Right lobe of liver (tissue), 6 donors: ENCODE measurements around the gene WFIKKN1. TPM values are rescaled to one million over a fixed set of nuclear protein-coding genes. Genes with fewer than 3 reads are reported as not detected.
A peak's percentile ranks its signal among the peaks of the same experiment; 100 is the strongest.

Source experiments
- ATAC-seq, 4 donors: fragments of 200-7000 bp; cut with Tn5 transposase; one replicate each; pipeline ENCODE4 v1.9.1; 2020; ENCODE audit warnings: mild to moderate bottlenecking in 4 of 4, moderate library complexity in 4 of 4
- DNase-seq, 3 donors: peaks; one replicate each; pipeline ENCODE4 v3.0.0-alpha.2; 2020
- H3K27ac ChIP-seq, 3 donors: fragments of 200-600 bp; one replicate each; pipeline ENCODE4 v1.8.0; 2022
- H3K27me3 ChIP-seq, 2 donors: fragments of 200-600 bp; one replicate each; pipeline ENCODE4 v1.8.0; 2022
- H3K36me3 ChIP-seq, 4 donors: fragments of 200-600 bp; sonication (generic) in 1 of 4; one replicate each; pipeline versions ENCODE4 v1.5.1 to v1.8.0; 2017 to 2022; ENCODE audit warnings: control low read depth in 1 of 4
- H3K4me1 ChIP-seq, 4 donors: fragments of 200-600 bp; sonication (generic) in 1 of 4; one replicate each; pipeline versions ENCODE4 v1.5.1 to v1.8.0; 2017 to 2022; ENCODE audit warnings: control low read depth in 1 of 4
- H3K4me3 ChIP-seq, 3 donors: fragments of 200-600 bp; one replicate each; pipeline ENCODE4 v1.8.0; 2022
- H3K9me3 ChIP-seq, 4 donors: fragments of 200-600 bp; sonication (generic) in 1 of 4; one replicate each; pipeline versions ENCODE4 v1.5.1 to v1.8.0; 2017 to 2022; ENCODE audit warnings: control low read depth in 1 of 4
- POLR2A ChIP-seq: fragments of 450-650 bp; IDR thresholded peaks from one replicate; pipeline ENCODE4 v1.6.1; 2017; ENCODE audit warnings: antibody characterized with exemption, mild to moderate bottlenecking
- WGBS: methylation state at CpG from one replicate; pipeline ENCODE4 v1.1.6; 2018; ENCODE audit warnings: low coverage, low lambda C conversion rate; ENCODE audit not compliant: insufficient coverage; ENCODE audit errors: missing lambda C conversion rate; 5-methylcytosine and 5-hydroxymethylcytosine counted together
- intact Hi-C, 2 donors: fragments of 100-400 bp; cut with DNase I; formaldehyde crosslinking; loops; one replicate each; pipeline versions ENCODE4 v1.11.2 to v1.14.1; 2022
- total RNA-seq, 6 experiments: library from RNA; depleted of rRNA in 2 of 6; stranded (reverse); fragments of >200 nt in 2 of 6; fragmentation: NEBNext Ultra II Directional in 3 of 6; extraction: Animal tissue kit (Norgen Biotek cat#: 25700) in 3 of 6; gene quantifications; one replicate each; pipeline versions ENCODE4 v1.1.0 to v1.2.4, GENCODE V29; 2016 to 2023
- TF ChIP-seq, protein P1 (sequence below), 4 donors: fragments of 200-600 bp in 3 of 4; fragments of 450-650 bp in 1 of 4; IDR thresholded peaks; one replicate each; pipeline versions ENCODE4 v1.5.1 to v1.8.0; 2016 to 2022; ENCODE audit warnings: antibody characterized with exemption in 4 of 4, mild to moderate bottlenecking in 2 of 4
- donor health status: DM: no; HTN: yes; CAD: no.
- donor health status: DM: no; HTN: no; CAD: no.
- donor health status: DM: no; HTN: no; CAD: no.
- donor health status: DM: no; HTN: yes; CAD: no.
- donor health status: DM: no; HTN: yes; CAD: no.

Gene WFIKKN1
- total RNA-seq, 6 experiments from 2014 or later, result 0.43 to 0.70 (median 0.56) TPM

DNA sequence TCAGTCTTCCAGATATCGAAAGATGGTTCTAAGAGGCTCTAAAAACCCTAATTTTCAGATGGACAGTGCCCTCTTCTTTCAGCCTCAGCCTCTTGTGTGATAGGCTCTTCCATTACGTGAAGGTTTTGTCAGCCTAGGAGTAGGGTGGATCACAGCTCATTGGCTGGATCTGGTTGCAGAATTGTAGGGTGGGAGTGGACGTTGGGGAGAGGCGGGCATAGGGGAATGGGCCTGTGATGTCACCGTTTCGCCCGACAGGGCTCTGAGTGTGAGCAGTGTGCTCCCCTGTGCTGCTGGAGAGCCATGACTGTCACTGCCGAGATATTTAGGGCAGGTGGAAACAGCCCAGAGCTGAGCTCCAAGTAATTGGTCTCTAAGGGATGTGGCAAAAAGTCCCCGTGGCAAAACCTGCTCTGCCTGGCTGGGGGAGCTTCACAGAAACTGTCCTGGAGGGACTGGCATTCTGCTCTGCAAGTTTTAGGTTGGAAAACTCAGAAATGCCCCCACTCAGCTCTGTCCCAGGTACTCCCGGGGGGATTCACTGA is 6.2 kb upstream of the WFIKKN1 start:
- DNase-seq, result no peak
- Histone ChIP-seq H3K27ac (no peak overlapping the region), H3K4me3 (no peak overlapping the region), H3K9me3 (no peaks in the 10 kb centered on the region), H3K27me3 (no peaks in the 10 kb centered on the region), H3K4me1 (peaks cover 0 to 23% (median 16%) of the 10 kb centered on the region in 4 donors), H3K36me3 (peaks cover 0 to 9% (median 0%) of the 10 kb centered on the region in 4 donors)
- intact Hi-C loops, result no loop called here
- no peak for ATAC-seq
- TF ChIP-seq, protein P1, sequence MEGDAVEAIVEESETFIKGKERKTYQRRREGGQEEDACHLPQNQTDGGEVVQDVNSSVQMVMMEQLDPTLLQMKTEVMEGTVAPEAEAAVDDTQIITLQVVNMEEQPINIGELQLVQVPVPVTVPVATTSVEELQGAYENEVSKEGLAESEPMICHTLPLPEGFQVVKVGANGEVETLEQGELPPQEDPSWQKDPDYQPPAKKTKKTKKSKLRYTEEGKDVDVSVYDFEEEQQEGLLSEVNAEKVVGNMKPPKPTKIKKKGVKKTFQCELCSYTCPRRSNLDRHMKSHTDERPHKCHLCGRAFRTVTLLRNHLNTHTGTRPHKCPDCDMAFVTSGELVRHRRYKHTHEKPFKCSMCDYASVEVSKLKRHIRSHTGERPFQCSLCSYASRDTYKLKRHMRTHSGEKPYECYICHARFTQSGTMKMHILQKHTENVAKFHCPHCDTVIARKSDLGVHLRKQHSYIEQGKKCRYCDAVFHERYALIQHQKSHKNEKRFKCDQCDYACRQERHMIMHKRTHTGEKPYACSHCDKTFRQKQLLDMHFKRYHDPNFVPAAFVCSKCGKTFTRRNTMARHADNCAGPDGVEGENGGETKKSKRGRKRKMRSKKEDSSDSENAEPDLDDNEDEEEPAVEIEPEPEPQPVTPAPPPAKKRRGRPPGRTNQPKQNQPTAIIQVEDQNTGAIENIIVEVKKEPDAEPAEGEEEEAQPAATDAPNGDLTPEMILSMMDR (IDR thresholded peaks at IDR 0.05), result no peak
- no peak for TF ChIP-seq POLR2A
- 73% methylated on average over 3 of the region's 10 CpGs for WGBS

DNA sequence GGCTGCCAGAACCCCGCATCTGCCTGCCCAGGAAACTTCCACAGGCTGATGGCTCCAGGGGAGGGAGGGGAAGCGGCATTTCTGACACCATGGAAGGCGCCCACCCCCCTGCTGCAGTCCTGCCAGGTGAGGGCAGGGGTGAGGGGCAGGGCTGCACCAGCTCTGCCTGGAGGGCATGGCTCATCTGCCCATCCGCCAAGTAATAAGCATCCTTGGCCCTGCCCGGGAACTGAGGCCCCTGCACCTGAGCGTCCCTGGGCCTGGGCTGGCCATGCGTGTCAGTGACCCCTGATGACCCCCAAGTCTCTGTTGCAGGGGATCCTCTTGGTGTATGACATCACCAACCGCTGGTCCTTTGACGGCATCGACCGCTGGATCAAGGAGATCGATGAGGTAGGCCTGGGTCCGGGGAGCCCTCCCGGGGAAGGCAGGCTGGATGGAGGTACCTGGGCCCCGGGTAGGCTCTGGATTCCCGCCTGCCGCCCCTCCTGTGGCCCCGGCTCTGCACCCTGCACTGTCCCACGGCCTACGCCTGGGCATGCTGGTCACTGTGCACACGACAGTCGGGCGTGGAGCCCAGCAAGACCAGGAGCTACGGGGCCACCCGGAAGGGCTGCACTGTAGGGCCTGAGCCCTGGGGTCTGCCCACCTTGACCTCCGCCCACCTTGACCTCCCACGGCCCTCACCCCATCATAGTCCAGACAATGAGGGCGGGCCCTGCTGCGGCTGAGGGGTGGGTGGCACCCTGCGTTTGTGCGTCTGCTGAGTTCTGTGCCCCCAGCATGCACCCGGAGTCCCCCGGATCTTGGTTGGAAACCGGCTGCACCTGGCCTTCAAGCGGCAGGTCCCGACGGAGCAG is 5.4 kb upstream of the WFIKKN1 start:
- Histone ChIP-seq H3K36me3 (peaks cover 0 to 9% (median 0%) of the 10 kb centered on the region in 4 donors), H3K4me3 (no peak overlapping the region), H3K4me1 (peaks cover 0 to 31% (median 22%) of the 10 kb centered on the region in 4 donors), H3K9me3 (no peaks in the 10 kb centered on the region), H3K27ac (no peak overlapping the region), H3K27me3 (no peaks in the 10 kb centered on the region)
- WGBS, result 97% methylated on average over 6 of the region's 37 CpGs
- no peak for ATAC-seq
- intact Hi-C loops, result no loop called here
- no peak for TF ChIP-seq POLR2A
- TF ChIP-seq, protein P1 (IDR thresholded peaks at IDR 0.05), result no peak
- DNase-seq, result no peak

DNA sequence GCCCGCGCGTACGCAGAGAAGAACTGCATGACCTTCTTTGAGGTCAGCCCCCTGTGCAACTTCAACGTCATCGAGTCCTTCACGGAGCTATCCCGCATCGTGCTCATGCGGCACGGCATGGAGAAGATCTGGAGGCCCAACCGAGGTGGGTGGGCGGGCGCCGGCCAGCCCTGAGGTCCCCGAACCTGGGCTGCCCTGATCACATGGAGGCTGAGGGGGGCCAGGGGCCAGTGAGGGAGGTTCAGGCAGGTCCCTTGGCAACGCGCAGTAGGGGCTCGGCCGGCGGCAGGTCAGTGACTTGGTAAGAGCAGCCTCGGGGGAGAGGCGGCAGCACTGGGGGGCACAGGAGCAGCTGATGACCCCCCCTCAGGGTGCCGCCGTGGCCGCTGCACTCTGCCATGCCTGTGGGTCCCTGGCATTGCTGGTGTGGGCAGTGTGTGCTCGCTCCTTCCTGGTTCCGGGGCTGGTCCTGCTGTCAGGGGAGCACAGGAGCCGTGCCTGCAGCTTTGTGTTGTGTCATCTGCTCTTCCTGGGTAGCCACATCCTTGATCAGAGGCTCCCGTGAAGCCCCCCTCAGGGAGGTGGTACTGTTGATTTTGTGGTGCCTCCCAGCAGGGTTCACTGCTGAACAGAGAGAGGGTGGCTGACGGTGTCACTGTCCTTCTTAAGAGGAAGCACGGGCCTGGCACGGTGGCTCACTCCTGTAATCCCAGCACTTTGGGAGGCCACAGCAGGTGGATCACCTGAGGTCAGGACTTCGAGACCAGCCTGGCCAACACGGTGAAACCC is 4.6 kb upstream of the WFIKKN1 start:
- 100% methylated on average over 5 of the region's 35 CpGs for WGBS
- no peak for TF ChIP-seq POLR2A
- TF ChIP-seq, protein P1 (IDR thresholded peaks at IDR 0.05), result no peak
- no peaks in the 10 kb centered on the region for H3K27me3 ChIP-seq
- peaks cover 0 to 9% (median 0%) of the 10 kb centered on the region in 4 donors for H3K36me3 ChIP-seq
- H3K9me3 ChIP-seq, result no peaks in the 10 kb centered on the region
- ATAC-seq (no peak), DNase-seq (no peak)
- intact Hi-C loops, result no loop called here
- H3K4me3 ChIP-seq, result no peak overlapping the region
- no peak overlapping the region for H3K27ac ChIP-seq
- H3K4me1 ChIP-seq, result peaks cover 0 to 39% (median 26%) of the 10 kb centered on the region in 4 donors

DNA sequence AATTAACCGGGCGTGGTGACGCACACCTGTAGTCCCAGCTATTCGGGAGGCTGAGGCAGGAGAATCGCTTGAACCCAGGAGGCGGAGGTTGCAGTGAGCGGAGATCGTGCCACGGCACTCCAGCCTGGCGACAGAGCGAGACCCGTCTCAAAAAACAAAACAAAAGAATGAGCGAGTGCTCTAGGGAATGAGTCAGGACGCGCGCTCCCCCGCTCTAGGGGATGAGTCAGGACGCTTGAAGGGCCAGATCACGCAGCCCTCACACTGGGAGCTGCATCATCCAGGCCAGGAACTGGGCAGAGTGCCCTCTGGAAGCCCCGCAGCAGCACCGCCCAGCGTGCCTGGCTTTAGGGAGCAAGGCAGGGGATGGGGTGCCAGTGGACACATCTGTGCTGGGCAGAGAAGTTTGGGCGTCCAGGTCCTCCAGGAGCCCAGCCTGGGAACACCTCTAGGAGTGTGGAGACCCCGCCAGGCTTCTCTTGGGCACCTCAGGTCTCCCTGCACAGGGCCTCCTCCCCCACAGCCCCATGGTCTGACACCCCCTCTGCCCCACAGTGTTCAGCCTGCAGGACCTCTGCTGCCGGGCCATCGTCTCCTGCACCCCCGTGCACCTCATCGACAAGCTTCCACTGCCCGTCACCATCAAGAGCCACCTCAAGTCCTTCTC is 3.9 kb upstream of the WFIKKN1 start:
- intact Hi-C loops, result no loop called here
- H3K27ac ChIP-seq, result no peak overlapping the region
- ATAC-seq, result peak in 1 of 4 donors; percentile 30
- H3K27me3 ChIP-seq, result no peaks in the 10 kb centered on the region
- peaks cover 0 to 9% (median 0%) of the 10 kb centered on the region in 4 donors for H3K36me3 ChIP-seq
- DNase-seq, result peak in 2 of 3 donors; percentile 54 to 60
- no peaks in the 10 kb centered on the region for H3K9me3 ChIP-seq
- TF ChIP-seq, protein P1 (IDR thresholded peaks at IDR 0.05), result no peak
- TF ChIP-seq POLR2A, result no peak
- H3K4me3 ChIP-seq, result no peak overlapping the region
- 88% methylated on average over 16 of the region's 29 CpGs for WGBS
- H3K4me1 ChIP-seq, result peaks cover 0 to 40% (median 27%) of the 10 kb centered on the region in 4 donors
